Measurements from ENCODE around the gene PTGES3.
A peak's percentile ranks its signal among the peaks of the same experiment; 100 is the strongest.

PTGES3 gene

DNA sequence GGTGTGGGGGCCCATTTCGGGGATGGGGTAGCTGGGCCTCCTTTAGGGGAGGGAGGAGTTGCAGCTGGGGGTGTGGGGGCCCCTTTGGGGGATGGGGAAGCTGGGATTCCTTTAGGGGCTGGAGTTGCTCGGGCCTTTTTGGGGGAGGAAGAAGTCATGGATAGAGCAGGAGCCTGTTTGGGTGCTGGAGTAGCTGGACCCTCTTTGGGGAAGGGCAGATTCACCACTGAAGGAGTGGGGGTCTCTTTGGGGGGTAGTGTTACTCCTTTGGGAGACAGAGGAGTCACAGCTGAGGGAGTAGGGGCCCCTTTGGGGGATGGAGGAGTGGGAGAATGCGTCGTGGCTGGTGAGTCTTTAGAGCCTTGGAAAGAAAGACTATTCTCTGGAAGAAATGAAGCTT, 30.6 kb upstream of the PTGES3 start:
- no peak for TF ChIP-seq CTCF (IDR thresholded peaks at IDR 0.05; ENCODE audit: insufficient read depth, low read depth, low read length, missing control alignments)
- H3K4me3 ChIP-seq (ENCODE audit: low read length): no peak overlapping the region
- no peak for DNase-seq (ENCODE audit: low read depth)

DNA sequence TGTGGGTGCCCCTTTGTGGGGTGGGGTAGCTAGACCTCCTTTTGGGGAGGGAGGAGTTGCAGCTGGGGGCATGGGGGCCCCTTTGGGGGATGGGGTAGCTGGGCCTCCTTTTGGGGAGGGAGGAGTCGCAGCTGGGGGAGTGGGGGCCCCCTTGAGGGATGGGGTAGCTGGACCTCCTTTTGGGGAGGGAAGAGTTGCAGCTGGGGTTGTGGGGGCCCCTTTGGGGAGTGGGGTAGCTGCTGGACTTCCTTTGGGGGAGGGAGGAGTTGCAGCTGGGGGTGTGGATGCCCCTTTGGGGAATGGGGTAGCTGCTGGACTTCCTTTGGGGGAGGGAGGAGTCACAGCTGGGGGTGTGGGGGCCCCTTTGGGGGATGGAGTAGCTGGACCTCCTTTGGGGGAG, 30.1 kb upstream of the PTGES3 start:
- no peak for TF ChIP-seq CTCF (IDR thresholded peaks at IDR 0.05; ENCODE audit: insufficient read depth, low read depth, low read length, missing control alignments)
- no peak overlapping the region for H3K4me3 ChIP-seq (ENCODE audit: low read length)
- no peak for DNase-seq (ENCODE audit: low read depth)

GRCh38 chr12:56716933-56717880, 29.1 kb upstream of the PTGES3 start:
- no peak for TF ChIP-seq CTCF (IDR thresholded peaks at IDR 0.05; ENCODE audit: insufficient read depth, low read depth, low read length, missing control alignments)
- H3K4me3 ChIP-seq (ENCODE audit: low read length): no peak overlapping the region
- no peak for DNase-seq (ENCODE audit: low read depth)

DNA sequence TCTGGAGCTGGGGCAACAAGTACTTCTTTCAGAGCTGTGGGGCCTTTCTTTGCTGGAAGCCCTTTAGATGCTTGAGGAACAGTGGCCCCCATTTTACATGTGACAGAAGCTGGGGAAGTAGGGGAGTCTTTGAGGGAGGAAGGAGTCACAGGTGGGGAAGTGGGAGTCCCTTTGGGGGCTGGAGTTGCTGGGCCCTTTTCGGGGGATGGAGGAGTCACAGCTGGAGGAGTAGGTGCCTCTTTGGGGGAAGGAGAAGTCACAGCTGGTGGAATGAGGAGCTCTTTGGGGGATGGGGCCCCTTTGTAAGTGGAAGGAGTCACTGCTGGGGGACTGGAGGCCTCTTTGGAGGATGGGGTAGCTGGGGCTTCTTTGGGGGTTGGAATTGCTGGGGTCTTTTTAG, 28.4 kb upstream of the PTGES3 start:
- TF ChIP-seq CTCF (IDR thresholded peaks at IDR 0.05; ENCODE audit: insufficient read depth, low read depth, low read length, missing control alignments): no peak
- DNase-seq (ENCODE audit: low read depth): no peak
- no peak overlapping the region for H3K4me3 ChIP-seq (ENCODE audit: low read length)

- H3K4me3 ChIP-seq (ENCODE audit: low read length): no peak overlapping the region
- no peak for DNase-seq (ENCODE audit: low read depth)
- TF ChIP-seq CTCF (IDR thresholded peaks at IDR 0.05; ENCODE audit: insufficient read depth, low read depth, low read length, missing control alignments): no peak
Observed at GRCh38 chr12:56715798-56716197, 27.7 kb upstream of the PTGES3 start.

GRCh38 chr12:56714431-56714929, 26.4 kb upstream of the PTGES3 start:
- H3K4me3 ChIP-seq (ENCODE audit: low read length): no peak overlapping the region
- no peak for TF ChIP-seq CTCF (IDR thresholded peaks at IDR 0.05; ENCODE audit: insufficient read depth, low read depth, low read length, missing control alignments)
- peak; percentile 66 for DNase-seq (ENCODE audit: low read depth)

Data from epithelial cell of esophagus (primary cell).